ENCODE results near the gene OR2G6.
"Not testable (repeated sequence)": the region's sequence is repeated elsewhere in the genome, so short reads cannot be mapped to it uniquely, and the experiment has no call there.

Gene OR2G6

DNA sequence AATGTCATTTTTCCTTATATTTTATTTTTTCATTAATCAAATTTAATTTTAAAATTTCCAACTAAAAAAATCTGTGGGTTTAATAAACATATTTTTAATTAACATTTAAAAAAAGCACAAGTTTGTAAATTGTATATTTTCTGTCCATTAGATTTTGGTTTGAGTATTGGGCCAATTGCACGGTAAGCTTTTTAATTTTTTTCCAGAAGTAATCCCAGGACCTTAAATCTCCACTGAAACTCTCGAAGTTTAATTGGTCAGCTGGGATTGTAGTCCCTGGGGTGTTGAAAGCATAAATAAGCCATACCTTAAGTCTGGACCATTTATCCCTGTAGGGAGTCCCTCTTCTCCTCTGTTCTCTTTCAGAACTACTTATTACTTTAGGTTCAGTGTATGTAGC is at the start of gene OR2G6:
TSS of gene OR2G6 (plus strand) at position 301 of the 400 bp plus-strand sequence. CDS start 13,574 bp downstream, outside the sequence.
- not testable (repeated sequence) for DNase-seq (ENCODE audit: low read depth in 1 of 2, low spot score in 1 of 2)

DNA sequence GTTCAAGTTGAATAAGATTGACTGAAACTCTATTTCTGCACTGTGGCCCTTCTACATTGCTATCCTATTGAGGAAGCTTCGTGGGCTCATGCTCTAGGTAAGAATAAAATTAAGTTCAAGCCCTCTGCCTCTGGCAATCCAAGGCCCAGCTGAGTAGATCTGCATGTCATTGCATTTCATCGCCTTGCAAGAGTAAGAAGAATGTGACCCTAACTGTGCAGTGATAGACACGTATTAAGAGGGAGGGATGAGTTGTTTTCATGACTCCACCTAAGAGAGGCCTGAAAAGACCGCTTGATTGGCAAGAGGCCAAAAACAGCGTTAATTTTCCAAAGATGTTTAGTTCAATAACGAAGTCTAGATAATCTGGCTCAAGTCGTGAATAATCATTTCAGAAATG is 48.8 kb upstream of the OR2G6 start:
- not testable (repeated sequence) for DNase-seq (ENCODE audit: low read depth in 1 of 2, low spot score in 1 of 2)

DNA sequence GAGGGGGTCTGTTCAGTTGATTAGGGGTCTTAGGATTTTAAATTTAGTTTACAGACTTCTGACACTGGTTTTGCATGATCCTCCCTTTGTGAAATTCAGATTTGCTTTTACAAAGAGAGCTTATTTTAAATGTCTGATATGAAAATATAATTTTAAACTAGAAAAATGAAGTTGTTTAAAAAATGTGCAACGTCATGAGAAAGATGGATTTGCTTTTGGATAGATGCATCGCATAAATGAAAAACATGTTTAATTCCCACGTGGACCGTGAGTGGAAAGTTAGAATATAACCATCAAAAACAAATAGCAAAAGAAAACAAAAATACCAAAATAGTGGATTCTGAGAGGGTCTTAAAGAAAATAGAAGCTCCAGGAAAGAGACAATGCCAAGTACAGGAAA is 36.7 kb upstream of the OR2G6 start:
- no peak for DNase-seq (ENCODE audit: low read depth in 1 of 2, low spot score in 1 of 2)

DNA sequence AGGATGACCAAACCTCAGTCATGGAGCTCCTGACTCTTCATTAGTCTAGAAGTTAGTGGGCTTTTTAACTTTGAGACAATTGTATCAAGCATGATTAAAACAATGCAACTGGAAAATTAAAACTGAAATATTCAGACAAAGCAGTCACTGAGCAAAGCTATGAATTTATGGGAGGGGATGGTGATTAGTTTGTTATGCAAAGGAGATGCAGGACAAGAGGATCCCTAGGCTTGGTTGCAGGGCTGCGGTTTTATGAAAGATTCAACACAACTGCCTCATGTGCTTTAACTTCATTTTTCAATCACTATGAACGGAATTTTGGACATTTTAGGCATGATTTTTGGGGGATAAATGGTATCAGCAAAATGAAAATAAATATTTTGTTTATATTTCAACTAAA is 35.8 kb upstream of the OR2G6 start:
- not testable (repeated sequence) for DNase-seq (ENCODE audit: low read depth in 1 of 2, low spot score in 1 of 2)

DNA sequence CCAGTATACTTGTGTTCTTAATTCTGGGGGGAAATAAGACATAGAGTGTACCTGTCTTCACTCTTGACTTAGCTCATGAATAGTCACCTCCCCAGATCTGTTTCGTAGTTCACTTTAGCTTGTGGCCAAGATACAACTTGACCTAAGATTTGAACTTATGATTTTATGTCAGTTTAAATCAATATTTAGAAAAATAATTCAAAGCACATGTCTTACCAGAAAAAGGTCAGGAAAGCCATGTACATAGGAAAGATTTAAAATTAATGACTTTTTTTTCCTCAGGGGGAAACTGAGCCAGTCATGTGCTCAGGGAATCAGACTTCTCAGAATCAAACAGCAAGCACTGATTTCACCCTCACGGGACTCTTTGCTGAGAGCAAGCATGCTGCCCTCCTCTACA is 34.8 kb upstream of the OR2G6 start, which contains the start of gene OR2T3:
TSS of gene OR2T3 (plus strand) at position 301 of the 400 bp plus-strand sequence. CDS start at position 301, 0 bp downstream.
- not testable (repeated sequence) for DNase-seq (ENCODE audit: low read depth in 1 of 2, low spot score in 1 of 2)

DNA sequence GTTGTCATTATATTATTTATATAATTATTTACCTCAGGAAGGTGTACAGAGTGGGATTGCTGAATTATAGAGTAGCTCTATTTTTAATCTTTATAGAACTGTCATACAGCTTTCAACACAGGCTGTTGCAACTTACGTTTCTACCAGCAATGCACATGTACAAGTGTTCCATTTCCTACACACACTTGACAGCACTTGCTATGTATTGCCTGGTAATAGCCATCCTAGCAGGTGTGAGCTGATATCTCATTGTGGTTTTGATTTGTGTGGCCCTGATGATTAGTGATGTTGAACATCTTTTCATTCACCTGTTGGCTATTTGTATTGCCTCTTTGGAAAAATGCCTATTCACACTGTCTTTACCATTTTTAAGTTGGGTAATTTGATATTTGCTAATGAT is 32.2 kb upstream of the OR2G6 start:
- DNase-seq (ENCODE audit: low read depth in 1 of 2, low spot score in 1 of 2) = not testable (repeated sequence)

DNA sequence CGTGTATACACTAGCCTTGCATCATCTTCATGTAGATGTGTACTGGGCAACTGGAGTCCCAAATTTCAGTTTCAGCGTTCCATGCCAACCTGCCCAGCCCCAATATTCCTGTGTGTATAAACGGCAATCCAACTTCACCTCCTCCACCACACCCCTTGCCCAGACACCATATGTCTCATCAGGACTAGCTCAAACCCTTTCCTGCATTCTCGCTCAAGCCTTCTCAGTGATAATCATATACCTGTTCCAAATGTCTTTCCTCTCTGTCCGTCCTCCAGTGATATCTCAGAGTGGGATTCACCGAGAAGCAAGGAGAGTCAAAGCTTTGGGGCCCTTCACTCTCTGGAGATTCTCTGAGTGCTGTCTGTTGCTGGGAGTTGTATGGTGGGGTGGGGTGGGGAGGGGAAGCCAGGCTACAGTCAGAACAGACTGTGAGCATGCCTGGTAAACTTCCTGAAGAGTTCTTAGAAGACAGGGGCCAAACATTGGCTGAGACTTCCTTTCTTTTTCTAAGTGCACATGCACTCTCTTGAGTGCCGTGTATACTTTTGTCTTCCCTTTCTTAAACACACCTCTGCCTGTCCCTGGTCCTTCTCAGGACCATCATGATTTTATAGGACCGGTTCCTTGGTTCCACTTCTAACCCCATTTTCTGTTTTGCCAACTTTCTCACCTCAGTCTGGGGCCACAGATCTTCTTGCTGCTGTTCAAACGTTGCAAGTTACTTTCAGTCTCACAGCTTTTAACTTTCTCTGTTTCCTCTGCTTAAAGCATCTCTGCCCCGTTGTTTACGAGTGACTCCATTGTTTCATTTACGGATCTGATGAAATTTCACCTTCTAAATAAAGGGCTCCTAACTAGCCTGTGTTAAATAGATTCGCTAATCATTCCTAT is 25.9 kb upstream of the OR2G6 start:
- DNase-seq (ENCODE audit: low read depth in 1 of 2, low spot score in 1 of 2) = not testable (repeated sequence)

DNA sequence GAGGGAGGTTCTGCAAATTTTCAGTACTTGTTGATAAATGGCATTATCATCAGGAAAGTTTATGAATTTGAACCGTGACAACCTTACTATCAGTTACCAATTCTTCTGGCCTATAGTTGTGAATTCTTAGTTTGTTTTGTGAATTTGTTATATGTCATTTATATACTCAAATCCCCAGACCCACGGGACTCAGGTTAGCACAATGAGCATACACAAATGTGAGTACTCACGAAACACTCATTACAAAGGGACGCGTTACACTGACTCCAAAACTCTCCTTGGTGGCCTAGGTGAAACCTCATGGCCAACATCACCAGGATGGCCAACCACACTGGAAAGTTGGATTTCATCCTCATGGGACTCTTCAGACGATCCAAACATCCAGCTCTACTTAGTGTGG is 19.6 kb upstream of the OR2G6 start, which contains the start of gene OR2T5:
TSS of gene OR2T5 (plus strand) at position 301 of the 400 bp plus-strand sequence. CDS start at position 301, 0 bp downstream.
- DNase-seq (ENCODE audit: low read depth in 1 of 2, low spot score in 1 of 2) = not testable (repeated sequence)

DNA sequence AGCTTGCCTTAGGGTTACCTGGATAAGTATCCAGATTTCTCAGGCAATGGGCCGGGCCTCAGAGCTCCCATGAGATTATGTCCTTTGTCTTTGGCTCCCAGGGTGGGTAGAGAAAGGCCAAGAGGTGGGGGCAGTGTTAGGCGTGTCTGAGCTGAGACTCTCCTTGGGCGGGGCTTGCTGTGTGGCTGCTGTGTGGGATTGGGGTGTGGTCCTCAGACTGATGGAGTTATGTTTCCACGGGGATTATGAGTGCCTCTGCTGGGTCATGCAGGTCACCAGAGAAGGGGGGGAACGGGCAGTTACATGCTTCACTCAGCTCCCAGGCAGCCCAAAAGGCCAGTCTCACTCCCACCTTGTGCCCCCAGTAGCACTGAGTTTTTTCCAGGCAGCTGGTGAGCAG is 11.2 kb upstream of the OR2G6 start:
- DNase-seq (ENCODE audit: low read depth in 1 of 2, low spot score in 1 of 2) = not testable (repeated sequence)

DNA sequence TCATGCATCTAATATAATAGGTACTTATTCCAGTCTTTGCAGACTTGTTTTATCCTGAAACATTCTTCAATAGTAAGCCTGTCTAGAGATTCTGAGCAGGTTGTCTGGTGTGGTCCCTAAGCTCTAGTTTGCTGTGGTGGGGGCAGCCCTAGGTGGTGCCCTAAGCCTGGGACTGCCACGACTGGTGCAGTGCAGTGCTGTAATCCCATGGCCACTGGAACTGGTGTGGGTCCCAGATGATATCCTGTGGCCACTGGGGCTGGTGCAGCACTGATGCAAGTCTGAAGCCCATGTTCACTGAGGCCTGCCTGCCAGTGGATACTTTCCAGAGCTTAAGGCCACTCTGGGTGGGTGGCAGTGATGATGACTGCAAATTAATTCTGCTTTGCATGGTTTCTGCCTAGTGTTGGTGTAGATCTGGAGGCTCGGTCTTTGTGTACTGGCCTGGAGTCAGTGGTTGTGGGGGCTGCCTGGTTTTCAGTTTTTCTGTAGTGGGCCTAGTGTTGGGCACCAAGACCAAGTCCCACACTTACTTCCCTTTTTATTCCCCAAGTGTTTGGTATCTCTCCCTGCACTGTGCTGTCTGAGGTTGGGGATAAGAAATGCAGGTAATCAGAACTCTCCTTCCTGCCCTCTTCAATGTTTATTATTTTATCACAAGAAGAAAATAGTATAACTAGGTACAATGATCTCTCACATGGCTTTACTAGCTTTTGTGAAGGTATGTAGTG is 7.4 kb upstream of the OR2G6 start:
- DNase-seq (ENCODE audit: low read depth in 1 of 2, low spot score in 1 of 2) = not testable (repeated sequence)

DNA sequence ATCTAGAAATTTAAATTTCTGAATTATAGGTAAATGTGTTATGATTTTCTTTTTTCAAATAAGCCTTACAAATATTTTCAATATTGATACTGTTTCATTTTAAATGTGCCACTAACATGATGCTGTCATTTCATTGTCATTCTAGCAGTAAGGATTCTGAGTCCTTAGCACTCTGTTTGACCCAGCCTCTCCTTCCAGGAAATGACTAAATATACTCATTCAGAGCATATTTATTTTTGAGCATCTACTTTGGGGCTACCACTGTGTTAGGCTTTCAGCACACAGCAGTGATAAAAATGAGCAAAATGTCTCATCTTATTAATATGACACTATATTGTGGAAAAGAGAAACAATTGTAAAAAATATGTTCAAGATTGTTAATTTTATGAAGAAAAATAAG is 2.3 kb downstream of the OR2G6 start:
- DNase-seq (ENCODE audit: low read depth in 1 of 2, low spot score in 1 of 2) = not testable (repeated sequence)

DNA sequence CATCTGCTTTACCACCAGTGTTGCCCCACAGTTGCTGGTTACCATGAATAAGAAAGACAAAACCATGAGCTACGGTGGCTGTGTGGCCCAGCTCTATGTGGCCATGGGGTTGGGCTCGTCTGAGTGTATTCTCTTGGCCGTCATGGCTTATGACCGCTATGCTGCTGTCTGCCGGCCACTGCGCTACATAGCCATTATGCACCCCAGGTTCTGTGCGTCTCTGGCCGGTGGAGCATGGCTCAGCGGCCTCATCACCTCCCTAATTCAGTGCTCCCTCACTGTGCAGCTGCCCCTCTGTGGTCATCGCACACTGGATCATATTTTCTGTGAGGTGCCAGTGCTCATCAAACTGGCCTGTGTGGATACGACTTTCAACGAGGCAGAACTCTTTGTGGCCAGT is 14.0 kb downstream of the OR2G6 start:
- no peak for DNase-seq (ENCODE audit: low read depth in 1 of 2, low spot score in 1 of 2)

DNA sequence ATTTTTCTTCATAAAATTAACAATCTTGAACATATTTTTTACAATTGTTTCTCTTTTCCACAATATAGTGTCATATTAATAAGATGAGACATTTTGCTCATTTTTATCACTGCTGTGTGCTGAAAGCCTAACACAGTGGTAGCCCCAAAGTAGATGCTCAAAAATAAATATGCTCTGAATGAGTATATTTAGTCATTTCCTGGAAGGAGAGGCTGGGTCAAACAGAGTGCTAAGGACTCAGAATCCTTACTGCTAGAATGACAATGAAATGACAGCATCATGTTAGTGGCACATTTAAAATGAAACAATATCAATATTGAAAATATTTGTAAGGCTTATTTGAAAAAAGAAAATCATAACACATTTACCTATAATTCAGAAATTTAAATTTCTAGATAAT is 29.6 kb downstream of the OR2G6 start:
- not testable (repeated sequence) for DNase-seq (ENCODE audit: low read depth in 1 of 2, low spot score in 1 of 2)

DNA sequence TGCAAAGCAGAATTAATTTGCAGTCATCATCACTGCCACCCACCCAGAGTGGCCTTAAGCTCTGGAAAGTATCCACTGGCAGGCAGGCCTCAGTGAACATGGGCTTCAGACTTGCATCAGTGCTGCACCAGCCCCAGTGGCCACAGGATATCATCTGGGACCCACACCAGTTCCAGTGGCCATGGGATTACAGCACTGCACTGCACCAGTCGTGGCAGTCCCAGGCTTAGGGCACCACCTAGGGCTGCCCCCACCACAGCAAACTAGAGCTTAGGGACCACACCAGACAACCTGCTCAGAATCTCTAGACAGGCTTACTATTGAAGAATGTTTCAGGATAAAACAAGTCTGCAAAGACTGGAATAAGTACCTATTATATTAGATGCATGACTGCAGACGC is 39.5 kb downstream of the OR2G6 start:
- not testable (repeated sequence) for DNase-seq (ENCODE audit: low read depth in 1 of 2, low spot score in 1 of 2)

DNA sequence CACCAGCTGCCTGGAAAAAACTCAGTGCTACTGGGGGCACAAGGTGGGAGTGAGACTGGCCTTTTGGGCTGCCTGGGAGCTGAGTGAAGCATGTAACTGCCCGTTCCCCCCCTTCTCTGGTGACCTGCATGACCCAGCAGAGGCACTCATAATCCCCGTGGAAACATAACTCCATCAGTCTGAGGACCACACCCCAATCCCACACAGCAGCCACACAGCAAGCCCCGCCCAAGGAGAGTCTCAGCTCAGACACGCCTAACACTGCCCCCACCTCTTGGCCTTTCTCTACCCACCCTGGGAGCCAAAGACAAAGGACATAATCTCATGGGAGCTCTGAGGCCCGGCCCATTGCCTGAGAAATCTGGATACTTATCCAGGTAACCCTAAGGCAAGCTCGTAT is 43.2 kb downstream of the OR2G6 start:
- not testable (repeated sequence) for DNase-seq (ENCODE audit: low read depth in 1 of 2, low spot score in 1 of 2)

DNA sequence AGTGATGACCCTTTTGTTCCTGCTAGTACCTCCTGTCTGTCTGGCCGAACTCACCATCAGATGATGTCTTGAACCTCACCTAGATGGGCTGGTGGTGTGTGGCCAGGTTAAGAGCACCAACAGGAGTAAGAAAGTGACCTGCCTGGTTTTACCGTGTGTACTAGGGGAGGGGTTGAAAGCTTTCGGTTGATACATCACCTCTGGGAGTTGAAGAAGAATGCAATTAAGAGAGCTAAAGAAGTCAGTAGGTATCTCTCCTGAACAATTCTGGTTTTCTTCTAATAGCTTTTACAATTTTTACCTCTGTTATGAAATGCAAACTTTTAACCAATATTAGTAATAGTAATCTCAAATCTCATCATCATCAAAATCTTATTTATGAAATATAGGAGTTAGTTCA is 54.8 kb downstream of the OR2G6 start, which contains the start of gene OR2T29:
TSS of gene OR2T29 (minus strand) at position 101 of the 400 bp plus-strand sequence. CDS start 3,281 bp downstream, outside the sequence.
- not testable (repeated sequence) for DNase-seq (ENCODE audit: low read depth in 1 of 2, low spot score in 1 of 2)

DNA sequence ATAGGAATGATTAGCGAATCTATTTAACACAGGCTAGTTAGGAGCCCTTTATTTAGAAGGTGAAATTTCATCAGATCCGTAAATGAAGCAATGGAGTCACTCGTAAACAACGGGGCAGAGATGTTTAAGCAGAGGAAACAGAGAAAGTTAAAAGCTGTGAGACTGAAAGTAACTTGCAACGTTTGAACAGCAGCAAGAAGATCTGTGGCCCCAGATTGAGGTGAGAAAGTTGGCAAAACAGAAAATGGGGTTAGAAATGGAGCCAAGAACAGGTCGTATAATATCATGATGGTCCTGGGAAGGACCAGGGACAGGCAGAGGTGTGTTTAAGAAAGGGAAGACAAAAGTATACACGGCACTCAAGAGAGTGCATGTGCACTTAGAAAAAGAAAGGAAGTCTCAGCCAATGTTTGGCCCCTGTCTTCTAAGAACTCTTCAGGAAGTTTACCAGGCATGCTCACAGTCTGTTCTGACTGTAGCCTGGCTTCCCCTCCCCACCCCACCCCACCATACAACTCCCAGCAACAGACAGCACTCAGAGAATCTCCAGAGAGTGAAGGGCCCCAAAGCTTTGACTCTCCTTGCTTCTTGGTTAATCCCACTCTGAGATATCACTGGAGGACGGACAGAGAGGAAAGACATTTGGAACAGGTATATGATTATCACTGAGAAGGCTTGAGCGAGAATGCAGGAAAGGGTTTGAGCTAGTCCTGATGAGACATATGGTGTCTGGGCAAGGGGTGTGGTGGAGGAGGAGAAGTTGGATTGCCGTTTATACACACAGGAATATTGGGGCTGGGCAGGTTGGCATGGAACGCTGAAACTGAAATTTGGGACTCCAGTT is 57.9 kb downstream of the OR2G6 start:
- DNase-seq (ENCODE audit: low read depth in 1 of 2, low spot score in 1 of 2) = not testable (repeated sequence)

DNA sequence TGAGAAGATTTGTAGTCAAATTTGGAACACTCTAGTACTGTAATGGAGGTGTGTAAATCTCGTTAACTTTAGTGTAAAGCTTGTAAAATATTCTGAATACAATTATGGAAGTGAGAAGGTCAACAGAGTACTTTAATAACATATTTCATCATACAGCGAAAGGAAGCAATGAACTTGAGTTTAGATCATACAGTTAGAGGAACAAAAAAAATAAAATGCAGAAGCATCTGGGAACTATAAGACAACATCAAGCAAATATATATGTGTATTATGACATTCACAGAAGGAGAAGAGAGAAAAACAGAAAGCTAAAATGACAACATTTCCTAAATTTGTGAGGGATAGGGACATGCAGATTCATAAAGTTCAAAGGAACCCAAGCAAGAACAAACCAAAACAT is 61.2 kb downstream of the OR2G6 start:
- DNase-seq (ENCODE audit: low read depth in 1 of 2, low spot score in 1 of 2) = not testable (repeated sequence)

DNA sequence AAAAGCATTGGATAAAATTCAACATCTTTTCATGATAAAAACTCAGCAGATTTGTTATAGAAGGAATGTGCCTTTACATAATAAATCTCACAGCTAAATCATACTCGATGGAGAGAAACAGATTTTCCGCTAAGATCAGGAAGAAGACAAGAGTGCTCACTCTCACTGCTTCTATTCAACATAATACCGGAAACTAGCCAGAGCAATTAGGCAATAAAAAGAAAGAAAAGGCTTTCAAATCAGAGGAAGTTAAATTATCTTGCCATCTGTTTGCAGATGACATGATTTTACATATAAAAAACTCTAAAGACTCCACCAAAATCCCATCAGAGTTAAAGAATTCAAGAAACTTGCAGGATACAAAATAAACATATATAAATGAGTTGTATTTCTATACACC is 62.9 kb downstream of the OR2G6 start:
- DNase-seq (ENCODE audit: low read depth in 1 of 2, low spot score in 1 of 2) = not testable (repeated sequence)

DNA sequence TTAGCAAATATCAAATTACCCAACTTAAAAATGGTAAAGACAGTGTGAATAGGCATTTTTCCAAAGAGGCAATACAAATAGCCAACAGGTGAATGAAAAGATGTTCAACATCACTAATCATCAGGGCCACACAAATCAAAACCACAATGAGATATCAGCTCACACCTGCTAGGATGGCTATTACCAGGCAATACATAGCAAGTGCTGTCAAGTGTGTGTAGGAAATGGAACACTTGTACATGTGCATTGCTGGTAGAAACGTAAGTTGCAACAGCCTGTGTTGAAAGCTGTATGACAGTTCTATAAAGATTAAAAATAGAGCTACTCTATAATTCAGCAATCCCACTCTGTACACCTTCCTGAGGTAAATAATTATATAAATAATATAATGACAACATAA is 64.2 kb downstream of the OR2G6 start:
- not testable (repeated sequence) for DNase-seq (ENCODE audit: low read depth in 1 of 2, low spot score in 1 of 2)

DNA sequence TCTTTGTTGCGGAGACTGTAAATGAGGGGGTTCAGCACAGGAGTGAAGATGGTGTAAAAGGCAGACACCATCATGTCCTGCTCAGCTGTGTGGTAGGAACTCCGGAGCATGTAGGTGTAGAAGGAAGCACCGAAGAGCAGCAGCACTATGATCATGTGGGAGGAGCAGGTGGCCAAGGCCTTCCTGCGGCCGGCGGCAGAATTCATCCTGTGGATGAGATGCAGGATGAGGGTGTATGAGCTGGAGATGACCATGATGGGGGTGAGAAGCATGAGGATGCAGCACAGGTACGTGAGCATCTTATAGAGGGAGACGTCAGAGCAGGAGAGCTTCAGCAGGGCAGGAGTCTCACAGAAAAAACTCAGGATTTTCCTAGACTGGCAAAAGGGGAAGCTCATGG is 66.0 kb downstream of the OR2G6 start:
- DNase-seq (ENCODE audit: low read depth in 1 of 2, low spot score in 1 of 2) = not testable (repeated sequence)

Measured in stimulated activated CD4-positive, alpha-beta T cell treated with anti-CD3 and anti-CD28 coated beads, Interleukin-15, amount 100 ng/mL, for 1 hour (primary cell).